Thyroid gland (tissue), 4 donors: ENCODE data around the gene EPHB6. TPM values are rescaled to one million over a fixed set of nuclear protein-coding genes. Genes with fewer than 3 reads are reported as not detected.

ENCODE experiments used
- DNase-seq, 2 donors: peaks; one replicate each; pipeline ENCODE4 v3.0.0-alpha.2; 2019
- H3K27ac ChIP-seq, 3 donors: fragments of 200-600 bp; sonication (generic); 1 replicate in 2 of 3; 2 replicates in 1 of 3; pipeline ENCODE4 v1.5.1; 2016 to 2019; ENCODE audit warnings: mild to moderate bottlenecking in 1 of 3, moderate library complexity in 1 of 3
- H3K27me3 ChIP-seq: fragments of 200-600 bp; sonication (generic); one replicate; pipeline ENCODE4 v1.5.1; 2019
- H3K36me3 ChIP-seq, 2 donors: fragments of 200-600 bp; sonication (generic); one replicate each; pipeline ENCODE4 v1.5.1; 2016 to 2019
- H3K4me1 ChIP-seq, 2 donors: fragments of 200-600 bp; sonication (generic); one replicate each; pipeline ENCODE4 v1.5.1; 2017 to 2019
- H3K4me3 ChIP-seq, 3 donors: fragments of 200-600 bp; sonication (generic); replicated peaks in 1 of 3; 1 replicate in 2 of 3; 2 replicates in 1 of 3; pipeline ENCODE4 v1.5.1; 2016; ENCODE audit warnings: mild to moderate bottlenecking in 1 of 3
- H3K9me3 ChIP-seq: fragments of 200-600 bp; sonication (generic); one replicate; pipeline ENCODE4 v1.5.1; 2017
- POLR2A ChIP-seq, 2 donors: fragments of 450-650 bp; IDR thresholded peaks; one replicate each; pipeline ENCODE4 v1.6.1; 2017; ENCODE audit warnings: antibody characterized with exemption in 2 of 2, mild to moderate bottlenecking in 2 of 2, moderate library complexity in 1 of 2
- WGBS, 2 donors: methylation state at CpG; one replicate each; pipeline ENCODE4 v1.1.5; 2017; 5-methylcytosine and 5-hydroxymethylcytosine counted together
- intact Hi-C: fragments of 100-400 bp; cut with DNase I; formaldehyde crosslinking; loops from one replicate; pipeline ENCODE4 v1.15.1; 2023
- total RNA-seq, 4 donors: library from RNA; depleted of rRNA; stranded (reverse); fragments of >200 nt; gene quantifications; one replicate each; pipeline ENCODE4 v1.2.3, GENCODE V29; 2016
- TF ChIP-seq, protein P1 (sequence below), 6 experiments: fragments of 200-600 bp in 3 of 6; fragments of 450-650 bp in 3 of 6; sonication (generic) in 3 of 6; IDR thresholded peaks; one replicate each; pipeline ENCODE4 v1.5.1; 2016 to 2019; ENCODE audit warnings: antibody characterized with exemption in 6 of 6, mild to moderate bottlenecking in 2 of 6, inconsistent platforms in 1 of 6, moderate library complexity in 1 of 6

EPHB6 gene
- total RNA-seq, 4 donors from 2014 or later, result 20.0 to 46.2 (median 27.4) TPM

DNA sequence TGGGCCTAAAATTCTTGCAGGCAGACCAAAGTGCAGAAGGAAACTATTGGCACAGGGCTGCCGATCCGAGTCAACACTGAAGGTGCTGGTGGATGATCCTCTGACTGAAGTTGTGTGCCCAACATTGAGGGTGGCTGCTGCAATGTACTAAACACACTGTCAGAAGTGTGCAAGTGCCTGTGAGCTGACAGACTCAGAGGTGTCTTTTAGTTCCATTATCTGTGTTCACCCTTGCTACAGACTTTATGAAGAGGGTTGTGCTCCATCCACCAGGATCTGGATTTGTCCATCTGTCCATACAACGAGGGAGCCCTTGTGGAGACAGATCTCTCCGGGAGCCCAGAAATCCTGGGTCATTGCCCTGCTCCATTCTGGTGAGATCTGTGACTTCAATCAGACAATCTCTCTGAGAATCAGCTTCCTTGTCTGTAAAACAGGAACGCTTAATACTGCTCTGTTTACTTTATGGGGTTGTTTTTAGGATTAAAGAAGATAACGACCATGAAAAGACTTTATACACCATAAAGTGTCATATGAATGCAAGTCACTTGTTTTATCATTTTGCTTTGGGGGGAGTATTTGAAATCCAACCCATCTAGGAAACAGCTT, 40.2 kb downstream of the EPHB6 start:
- Histone ChIP-seq H3K27ac (no peak overlapping the region), H3K36me3 (no peaks in the 10 kb centered on the region), H3K4me3 (no peak overlapping the region), H3K9me3 (no peaks in the 10 kb centered on the region), H3K27me3 (no peaks in the 10 kb centered on the region), H3K4me1 (peaks cover 0 to 12% of the 10 kb centered on the region in 2 donors)
- no peak for DNase-seq
- intact Hi-C loops, result no loop called here
- TF ChIP-seq, protein P1, sequence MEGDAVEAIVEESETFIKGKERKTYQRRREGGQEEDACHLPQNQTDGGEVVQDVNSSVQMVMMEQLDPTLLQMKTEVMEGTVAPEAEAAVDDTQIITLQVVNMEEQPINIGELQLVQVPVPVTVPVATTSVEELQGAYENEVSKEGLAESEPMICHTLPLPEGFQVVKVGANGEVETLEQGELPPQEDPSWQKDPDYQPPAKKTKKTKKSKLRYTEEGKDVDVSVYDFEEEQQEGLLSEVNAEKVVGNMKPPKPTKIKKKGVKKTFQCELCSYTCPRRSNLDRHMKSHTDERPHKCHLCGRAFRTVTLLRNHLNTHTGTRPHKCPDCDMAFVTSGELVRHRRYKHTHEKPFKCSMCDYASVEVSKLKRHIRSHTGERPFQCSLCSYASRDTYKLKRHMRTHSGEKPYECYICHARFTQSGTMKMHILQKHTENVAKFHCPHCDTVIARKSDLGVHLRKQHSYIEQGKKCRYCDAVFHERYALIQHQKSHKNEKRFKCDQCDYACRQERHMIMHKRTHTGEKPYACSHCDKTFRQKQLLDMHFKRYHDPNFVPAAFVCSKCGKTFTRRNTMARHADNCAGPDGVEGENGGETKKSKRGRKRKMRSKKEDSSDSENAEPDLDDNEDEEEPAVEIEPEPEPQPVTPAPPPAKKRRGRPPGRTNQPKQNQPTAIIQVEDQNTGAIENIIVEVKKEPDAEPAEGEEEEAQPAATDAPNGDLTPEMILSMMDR (IDR thresholded peaks at IDR 0.05), result no peak
- no peak for TF ChIP-seq POLR2A (IDR thresholded peaks at IDR 0.05)
- 81 to 90% methylated on average over 6 of the region's 6 CpGs for WGBS, 2 donors

DNA sequence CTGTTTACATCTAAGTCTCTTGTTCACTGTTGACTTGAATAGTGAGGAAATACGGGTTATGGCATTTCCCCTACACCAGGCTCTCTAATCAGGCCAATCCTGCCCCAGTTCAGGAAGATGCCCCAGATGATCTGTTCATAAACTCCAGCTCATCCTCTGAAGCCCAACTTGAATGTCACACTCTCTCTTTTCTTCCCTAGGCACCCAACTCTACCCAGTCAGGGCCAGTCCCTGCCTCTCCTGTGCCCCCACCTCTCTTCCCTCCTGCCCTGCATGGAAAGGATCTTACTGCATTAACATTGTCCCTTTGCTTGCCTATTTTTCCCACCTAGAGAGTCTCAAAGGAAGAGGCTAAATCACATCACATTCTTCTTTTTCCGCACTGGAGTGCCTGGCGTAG, 41.3 kb downstream of the EPHB6 start:
- Histone ChIP-seq H3K4me3 (no peak overlapping the region), H3K27ac (no peak overlapping the region), H3K4me1 (peaks cover 0 to 12% of the 10 kb centered on the region in 2 donors), H3K36me3 (no peaks in the 10 kb centered on the region), H3K9me3 (no peaks in the 10 kb centered on the region), H3K27me3 (no peaks in the 10 kb centered on the region)
- DNase-seq, result no peak
- 87 to 93% methylated on average over 3 of the region's 3 CpGs for WGBS, 2 donors
- intact Hi-C loops, result no loop called here
- TF ChIP-seq POLR2A (IDR thresholded peaks at IDR 0.05), result no peak
- TF ChIP-seq, protein P1 (IDR thresholded peaks at IDR 0.05), result no peak

DNA sequence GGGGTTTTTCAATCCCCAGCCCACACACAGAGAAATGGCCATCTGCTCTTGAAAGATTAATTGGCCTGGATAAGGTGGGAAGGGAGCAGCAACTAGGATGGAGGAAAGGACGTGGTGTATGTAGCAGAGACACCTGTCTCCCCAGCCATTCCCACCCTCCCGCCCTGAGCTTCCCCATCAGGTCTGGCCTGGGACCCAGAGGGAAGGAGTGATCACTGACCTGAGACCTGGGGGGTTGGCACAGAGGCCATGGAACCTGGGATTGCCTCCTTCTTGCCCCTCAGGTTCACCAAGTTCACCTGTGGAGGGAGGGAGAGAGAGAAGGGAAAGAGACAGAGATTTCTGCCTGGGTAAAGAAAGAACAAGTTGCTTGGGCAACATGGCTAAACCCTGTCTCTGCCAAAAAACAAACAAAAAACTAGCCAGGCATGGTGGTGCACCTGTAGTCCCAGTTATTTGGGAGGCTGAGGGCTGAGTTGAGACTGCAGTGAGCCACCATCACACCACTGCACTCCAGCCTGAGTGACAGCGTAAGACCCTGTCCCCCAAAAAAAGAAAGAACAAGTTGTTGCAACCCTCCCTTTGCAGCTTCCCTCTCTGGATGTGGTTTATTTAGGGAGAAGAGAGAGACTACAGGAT, 42.0 kb downstream of the EPHB6 start:
- WGBS, 2 donors, result 85 to 96% methylated on average over 3 of the region's 3 CpGs
- Histone ChIP-seq H3K4me1 (peaks cover 0 to 12% of the 10 kb centered on the region in 2 donors), H3K36me3 (no peaks in the 10 kb centered on the region), H3K4me3 (no peak overlapping the region), H3K9me3 (no peaks in the 10 kb centered on the region), H3K27me3 (no peaks in the 10 kb centered on the region), H3K27ac (no peak overlapping the region)
- TF ChIP-seq, protein P1 (IDR thresholded peaks at IDR 0.05), result no peak
- TF ChIP-seq POLR2A (IDR thresholded peaks at IDR 0.05), result no peak
- intact Hi-C loops, result no loop called here
- no peak for DNase-seq

DNA sequence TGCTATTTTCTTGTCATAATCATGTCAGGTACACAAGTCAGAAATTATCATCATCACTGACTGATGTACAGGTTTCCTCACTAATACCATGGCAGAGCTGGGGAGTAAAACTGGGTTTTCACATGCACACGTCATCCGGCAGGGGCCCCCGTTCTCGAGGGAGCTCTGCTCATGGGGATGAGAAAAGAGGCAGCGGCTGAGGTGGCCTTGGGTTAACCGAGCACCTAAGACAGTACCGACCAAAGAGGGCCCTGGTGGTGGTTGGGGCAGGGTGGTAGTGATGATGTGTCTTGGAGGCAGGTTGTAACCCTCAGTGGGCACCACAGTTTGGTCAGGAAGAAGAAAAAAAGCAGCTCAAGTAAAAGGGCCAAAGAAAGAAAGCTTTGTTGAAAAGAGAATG, 42.8 kb downstream of the EPHB6 start:
- Histone ChIP-seq H3K36me3 (no peaks in the 10 kb centered on the region), H3K27ac (no peak overlapping the region), H3K9me3 (no peaks in the 10 kb centered on the region), H3K27me3 (no peaks in the 10 kb centered on the region), H3K4me3 (no peak overlapping the region), H3K4me1 (peaks cover 0 to 12% of the 10 kb centered on the region in 2 donors)
- no peak for DNase-seq
- intact Hi-C loops, result no loop called here
- TF ChIP-seq, protein P1 (IDR thresholded peaks at IDR 0.05), result no peak
- no peak for TF ChIP-seq POLR2A (IDR thresholded peaks at IDR 0.05)
- WGBS, 2 donors, result 93 to 95% methylated on average over 7 of the region's 7 CpGs

DNA sequence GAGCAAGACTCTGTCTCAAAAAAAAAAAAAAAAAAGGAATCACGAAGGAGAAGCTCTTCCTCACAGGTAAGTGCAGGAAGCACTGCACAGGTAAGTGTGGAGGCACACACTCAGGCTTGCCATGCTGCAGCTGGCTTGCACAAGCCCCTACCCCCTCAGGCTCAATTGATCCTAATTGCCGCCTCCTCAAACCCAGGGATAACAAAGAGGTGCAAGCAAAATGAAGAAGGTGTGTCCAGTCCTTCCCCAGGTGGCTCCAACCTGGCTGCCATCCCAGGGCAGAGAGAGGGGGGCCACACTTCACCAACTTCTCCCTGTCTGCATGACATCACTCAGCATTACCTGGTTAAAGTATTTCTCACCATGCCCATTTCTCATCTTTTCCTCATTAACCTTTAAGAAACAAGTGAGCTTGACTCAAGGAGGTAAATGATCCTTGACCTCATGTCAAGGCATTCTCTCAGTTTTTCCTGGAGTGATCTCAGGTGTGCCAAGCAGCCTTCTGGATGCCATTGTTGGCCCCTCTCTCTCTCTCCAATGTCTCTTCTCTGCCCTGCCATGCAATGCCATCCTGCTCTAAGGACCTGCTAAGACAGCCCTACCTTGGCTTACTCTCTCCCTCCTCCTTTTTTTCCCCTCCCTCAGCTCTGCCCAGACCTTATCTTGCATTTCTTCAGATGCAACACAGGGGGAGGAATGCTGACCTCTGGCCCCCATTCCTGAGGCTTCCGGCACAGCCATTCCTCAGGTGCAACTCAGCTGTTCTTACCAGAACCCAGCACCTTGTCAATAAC, 43.7 kb downstream of the EPHB6 start:
- 29 to 37% methylated on average over 3 of the region's 3 CpGs for WGBS, 2 donors
- no peak for TF ChIP-seq POLR2A (IDR thresholded peaks at IDR 0.05)
- TF ChIP-seq, protein P1 (IDR thresholded peaks at IDR 0.05), result no peak
- no peaks in the 10 kb centered on the region for H3K36me3 ChIP-seq
- intact Hi-C loops, result no loop called here
- peak; percentile 80 to 82 for DNase-seq
- H3K27ac ChIP-seq, result no peak overlapping the region
- H3K27me3 ChIP-seq, result no peaks in the 10 kb centered on the region
- peaks cover 0 to 12% of the 10 kb centered on the region in 2 donors for H3K4me1 ChIP-seq
- no peaks in the 10 kb centered on the region for H3K9me3 ChIP-seq
- H3K4me3 ChIP-seq, result no peak overlapping the region
